Measurements from ENCODE around the gene UBE2E2.

- TF ChIP-seq SIN3A (IDR thresholded peaks at IDR 0.05; ENCODE audit: borderline replicate concordance, insufficient read depth, low read length) (no peak), POLR2AphosphoS5 (IDR thresholded peaks at IDR 0.05; ENCODE audit: low read depth, low read length) (no peak), FOXP2 (optimal IDR thresholded peaks at IDR 0.05; ENCODE audit: borderline replicate concordance, extremely low read depth, extremely low read length, insufficient read depth) (no peak), REST (IDR thresholded peaks at IDR 0.05; ENCODE audit: insufficient read depth in 1 of 2, low read depth in 2 of 2, low read length in 2 of 2) (no peak), TAF1 (IDR thresholded peaks at IDR 0.05; ENCODE audit: borderline replicate concordance, insufficient read depth, low read length) (no peak)
These were observed 43.2 kb upstream of the UBE2E2 start for GRCh38 chr3:23159929-23160328.
